Smooth muscle cell (in vitro differentiated cells): ENCODE data around the gene KRTAP5-3. TPM values are rescaled to one million over a fixed set of nuclear protein-coding genes. Genes with fewer than 3 reads are reported as not detected.
"Not testable (repeated sequence)": the region's sequence is repeated elsewhere in the genome, so short reads cannot be mapped to it uniquely, and the experiment has no call there.

Experiments used
- DNase-seq: peaks from one replicate; lab custom pipeline; 2025; ENCODE audit not compliant: unreplicated experiment; lab: John Stamatoyannopoulos, UW
- H2AFZ ChIP-seq: fragments of 200-600 bp; sonication (generic); 2 replicates; pipeline ENCODE4 v1.6.0; 2016; ENCODE audit warnings: antibody characterized with exemption, low read depth, mild to moderate bottlenecking
- H3F3A ChIP-seq: fragments of 200-600 bp; sonication (generic); 2 replicates; pipeline ENCODE4 v1.6.0; 2017; ENCODE audit warnings: antibody characterized with exemption, low read depth
- H3K27ac ChIP-seq: fragments of 200-600 bp; sonication (generic); 2 replicates; pipeline ENCODE4 v1.5.1; 2016; ENCODE audit warnings: low read depth, mild to moderate bottlenecking
- H3K27me3 ChIP-seq: fragments of 200-600 bp; sonication (generic); 2 replicates; pipeline ENCODE4 v1.6.1; 2016; ENCODE audit warnings: low read depth, mild to moderate bottlenecking
- H3K36me3 ChIP-seq: fragments of 200-600 bp; sonication (generic); 2 replicates; pipeline ENCODE4 v1.5.1; 2016; ENCODE audit warnings: low read depth
- H3K4me1 ChIP-seq: fragments of 200-600 bp; sonication (generic); 2 replicates; pipeline ENCODE4 v1.5.1; 2016; ENCODE audit warnings: low read depth
- H3K4me2 ChIP-seq: fragments of 200-600 bp; sonication (generic); 2 replicates; pipeline ENCODE4 v1.6.0; 2016; ENCODE audit warnings: mild to moderate bottlenecking
- H3K4me3 ChIP-seq: fragments of 200-600 bp; sonication (generic); 2 replicates; pipeline ENCODE4 v1.5.1; 2016; ENCODE audit warnings: mild to moderate bottlenecking
- H3K79me2 ChIP-seq: fragments of 200-600 bp; sonication (generic); 2 replicates; pipeline ENCODE4 v1.6.0; 2016; ENCODE audit warnings: low read depth, mild to moderate bottlenecking
- H3K9ac ChIP-seq: fragments of 200-600 bp; sonication (generic); 2 replicates; pipeline ENCODE4 v1.6.0; 2016; ENCODE audit warnings: low read depth
- H3K9me3 ChIP-seq: fragments of 200-600 bp; sonication (generic); replicated peaks from 2 replicates; pipeline ENCODE4 v1.5.1; 2016; ENCODE audit warnings: low read depth
- H4K20me1 ChIP-seq: fragments of 200-600 bp; sonication (generic); 2 replicates; pipeline ENCODE4 v1.6.0; 2016; ENCODE audit warnings: low read depth
- CTCF ChIP-seq: fragments of 200-600 bp; sonication (generic); IDR thresholded peaks from 2 replicates; pipeline ENCODE4 v1.5.1; 2017; ENCODE audit warnings: borderline replicate concordance, mild to moderate bottlenecking, antibody characterized with exemption; ENCODE audit not compliant: insufficient read depth, poor library complexity, severe bottlenecking
- WGBS: methylation state at CpG from one replicate; pipeline ENCODE4 v1.1.7; 2016; ENCODE audit warnings: low lambda C conversion rate; 5-methylcytosine and 5-hydroxymethylcytosine counted together
- polyA plus RNA-seq: library from polyadenylated mRNA; unstranded; fragments of >200 nt; fragmentation: Nextera tagmentation; extraction: Ambion mirVana; gene quantifications from 2 replicates; pipeline ENCODE4 v1.2.1, GENCODE V29; 2016
- total RNA-seq: library from RNA; depleted of rRNA; stranded (reverse); fragments of >200 nt; gene quantifications from 2 replicates; pipeline ENCODE4 v1.2.3, GENCODE V29; 2014

KRTAP5-3 gene
- total and polyA plus RNA-seq, 2 experiments from 2014 or later, result not detected

- Histone ChIP-seq H3K4me3 (no peak overlapping the region), H3K36me3 (no peaks in the 10 kb centered on the region), H4K20me1 (no peaks in the 10 kb centered on the region), H2AFZ (no peak overlapping the region), H3F3A (no peaks in the 10 kb centered on the region), H3K27ac (no peak overlapping the region), H3K79me2 (no peaks in the 10 kb centered on the region), H3K9ac (no peak overlapping the region), H3K9me3 (no peaks in the 10 kb centered on the region), H3K4me1 (no peaks in the 10 kb centered on the region), H3K27me3 (no peaks in the 10 kb centered on the region), H3K4me2 (no peak overlapping the region)
- TF ChIP-seq CTCF, result no peak
- DNase-seq, result no peak
- 92% methylated on average over 10 of the region's 10 CpGs for WGBS
Observed at GRCh38 chr11:1618231-1618630, 10.0 kb upstream of the KRTAP5-3 start.

DNA sequence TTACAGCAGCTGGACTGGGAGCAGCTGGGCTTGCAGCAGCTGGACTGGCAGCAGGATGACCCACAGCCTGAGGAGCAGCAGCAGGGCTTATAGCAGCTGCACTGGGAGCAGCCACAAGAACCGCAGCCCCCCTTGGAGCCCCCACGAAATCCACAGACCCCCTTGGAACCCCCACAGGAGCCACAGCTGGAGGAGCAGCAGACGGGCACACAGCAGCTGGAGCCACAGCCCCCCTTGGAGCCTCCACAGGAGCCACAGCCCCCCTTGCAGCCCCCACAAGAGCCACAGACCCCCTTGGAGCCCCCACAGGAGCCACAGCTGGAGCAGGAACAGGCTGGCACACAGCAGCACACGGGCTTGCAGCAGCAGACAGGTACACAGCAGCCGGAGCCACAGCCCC, 362 bp downstream of the KRTAP5-3 start:
- not testable (repeated sequence) for H3K4me3 ChIP-seq, H3F3A ChIP-seq, H3K9ac ChIP-seq, H3K79me2 ChIP-seq, H3K36me3 ChIP-seq, H2AFZ ChIP-seq, H4K20me1 ChIP-seq, H3K27ac ChIP-seq, H3K4me2 ChIP-seq, H3K4me1 ChIP-seq, DNase-seq, H3K9me3 ChIP-seq, H3K27me3 ChIP-seq
- WGBS, result 73% methylated on average over 5 of the region's 5 CpGs

DNA sequence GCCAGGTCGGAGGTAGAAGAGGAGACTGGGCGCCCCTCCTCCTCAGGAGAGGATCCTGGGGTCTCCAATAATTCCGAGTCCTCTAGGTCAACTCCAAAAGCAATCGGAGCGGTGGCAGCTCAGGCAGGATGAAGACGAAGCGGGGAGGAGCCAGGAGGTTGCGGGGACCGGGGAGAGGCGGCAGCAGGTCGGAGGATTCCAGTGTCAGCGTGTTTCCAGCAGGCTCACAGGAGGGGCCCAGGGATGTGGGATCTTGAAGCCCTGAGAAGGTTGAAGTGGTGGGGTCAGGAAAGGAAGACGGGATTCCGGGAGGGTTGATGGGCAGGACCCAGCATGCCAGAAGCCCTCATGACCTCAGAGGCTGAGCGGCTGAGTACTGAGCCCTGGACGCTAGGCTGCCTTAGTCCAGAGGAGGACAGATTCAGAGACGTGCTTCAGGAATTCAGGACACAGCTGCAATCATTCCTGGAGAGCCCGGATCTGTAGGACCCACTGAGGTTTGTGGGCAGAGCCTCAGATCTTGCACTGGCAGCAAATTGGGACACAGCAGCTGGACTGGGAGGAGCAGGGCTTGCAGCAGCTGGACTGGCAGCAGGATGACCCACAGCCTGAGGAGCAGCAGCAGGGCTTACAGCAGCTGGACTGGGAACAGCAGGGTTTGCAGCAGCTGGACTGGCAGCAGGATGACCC, 962 bp downstream of the KRTAP5-3 start:
- not testable (repeated sequence) for H3K4me1 ChIP-seq, H2AFZ ChIP-seq, H3K79me2 ChIP-seq, H3K9me3 ChIP-seq, H4K20me1 ChIP-seq, H3K27ac ChIP-seq, H3K36me3 ChIP-seq, H3K9ac ChIP-seq, H3K27me3 ChIP-seq, DNase-seq, H3K4me2 ChIP-seq, H3K4me3 ChIP-seq, H3F3A ChIP-seq
- WGBS, result 62% methylated on average over 18 of the region's 18 CpGs

DNA sequence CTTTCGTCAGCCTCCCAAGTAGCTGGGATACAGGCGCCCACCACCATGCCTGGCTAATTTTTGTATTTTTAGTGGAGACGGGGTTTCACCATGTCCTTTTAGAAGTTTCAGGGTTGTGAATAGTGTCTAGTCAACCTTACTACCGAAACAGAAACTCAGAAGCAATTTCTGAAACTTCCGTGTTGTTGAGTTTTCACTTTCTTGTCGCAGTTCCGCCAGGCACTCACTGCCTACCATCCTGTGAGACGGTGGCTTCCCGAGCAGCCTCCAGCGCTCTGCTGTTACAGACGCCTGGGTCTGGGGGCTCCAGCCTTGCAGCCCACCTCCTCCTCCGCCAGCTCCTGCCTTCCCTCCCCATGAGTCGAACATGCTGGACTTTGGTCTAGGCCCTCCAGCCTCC, 2.3 kb downstream of the KRTAP5-3 start:
- DNase-seq, H3K4me1 ChIP-seq: not testable (repeated sequence)

DNA sequence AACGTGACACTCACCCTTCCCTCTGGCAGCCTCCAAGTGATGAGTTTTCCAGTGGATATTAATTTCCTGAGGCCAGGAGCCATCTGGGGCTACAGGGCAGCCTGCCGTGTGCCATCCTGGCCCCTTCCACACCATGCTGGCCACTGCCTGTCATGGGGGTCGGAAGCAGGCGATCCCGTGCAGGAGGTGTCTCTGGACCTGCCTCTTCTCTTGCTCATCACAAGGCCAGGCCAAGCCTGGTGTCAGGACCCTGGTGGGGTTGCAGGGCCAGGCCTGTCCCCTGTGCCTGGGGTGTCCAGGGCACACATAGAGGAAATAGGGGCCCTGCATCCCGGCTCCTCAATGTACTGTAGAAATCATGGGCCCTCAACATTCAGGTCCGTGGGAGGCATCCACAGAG, 3.6 kb downstream of the KRTAP5-3 start:
- TF ChIP-seq CTCF, result no peak
- H3K4me2 ChIP-seq, result no peak overlapping the region
- WGBS, result 95% methylated on average over 7 of the region's 7 CpGs
- no peaks in the 10 kb centered on the region for H3K79me2 ChIP-seq
- H3K36me3 ChIP-seq, result no peaks in the 10 kb centered on the region
- H3F3A ChIP-seq, result no peaks in the 10 kb centered on the region
- H3K27ac ChIP-seq, result no peak overlapping the region
- DNase-seq, result no peak
- H3K9me3 ChIP-seq, result no peaks in the 10 kb centered on the region
- H3K4me3 ChIP-seq, result no peak overlapping the region
- peaks cover 18% of the 10 kb centered on the region for H3K27me3 ChIP-seq
- no peak overlapping the region for H2AFZ ChIP-seq
- H4K20me1 ChIP-seq, result no peaks in the 10 kb centered on the region
- no peak overlapping the region for H3K9ac ChIP-seq
- no peaks in the 10 kb centered on the region for H3K4me1 ChIP-seq

More for the DNA sequence above, 2.3 kb downstream of the KRTAP5-3 start:
- H3K27ac ChIP-seq, H3K9me3 ChIP-seq, H2AFZ ChIP-seq, H4K20me1 ChIP-seq, H3K9ac ChIP-seq, H3F3A ChIP-seq, H3K4me3 ChIP-seq, H3K79me2 ChIP-seq, H3K36me3 ChIP-seq, H3K27me3 ChIP-seq, H3K4me2 ChIP-seq: not testable (repeated sequence)
- 91% methylated on average over 13 of the region's 13 CpGs for WGBS
